ENCODE data around the gene PUS7.
"Not testable (repeated sequence)": the region's sequence is repeated elsewhere in the genome, so short reads cannot be mapped to it uniquely, and the experiment has no call there.

PUS7 gene

DNA sequence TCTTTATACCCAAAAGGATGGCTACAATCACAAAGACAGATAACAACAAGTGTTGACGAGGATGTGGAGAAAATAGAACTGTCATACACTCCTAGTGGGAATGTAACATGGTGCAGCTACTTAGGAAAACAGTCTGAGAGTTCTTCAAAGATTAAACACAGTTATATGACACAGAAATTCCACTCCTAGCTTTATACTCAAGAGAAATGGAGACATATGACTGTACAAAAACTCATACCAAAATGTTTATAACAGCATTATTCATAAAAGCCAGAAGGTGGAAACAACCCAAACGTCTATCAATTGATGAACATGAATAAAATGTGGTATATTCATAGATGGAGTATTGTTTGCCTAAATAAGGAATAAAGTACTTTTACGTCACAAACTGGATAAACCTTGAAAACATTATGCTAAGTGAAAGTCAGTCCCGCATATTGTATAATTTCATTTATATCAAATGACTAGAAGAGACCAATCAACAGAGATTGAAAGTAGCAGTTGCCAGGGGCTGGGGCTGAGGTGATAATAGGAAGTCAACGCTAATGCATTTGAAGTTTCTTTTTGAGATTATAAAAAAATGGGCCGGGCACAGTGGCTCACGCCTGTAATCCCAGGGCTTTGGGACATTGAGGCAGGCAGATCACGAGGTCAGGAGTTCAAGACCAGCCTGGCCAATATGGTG lies 71.8 kb downstream of the PUS7 start:
- in situ Hi-C loops (cut with HindIII; ENCODE audit: low sequenced_read_pairs), result no loop called here

DNA sequence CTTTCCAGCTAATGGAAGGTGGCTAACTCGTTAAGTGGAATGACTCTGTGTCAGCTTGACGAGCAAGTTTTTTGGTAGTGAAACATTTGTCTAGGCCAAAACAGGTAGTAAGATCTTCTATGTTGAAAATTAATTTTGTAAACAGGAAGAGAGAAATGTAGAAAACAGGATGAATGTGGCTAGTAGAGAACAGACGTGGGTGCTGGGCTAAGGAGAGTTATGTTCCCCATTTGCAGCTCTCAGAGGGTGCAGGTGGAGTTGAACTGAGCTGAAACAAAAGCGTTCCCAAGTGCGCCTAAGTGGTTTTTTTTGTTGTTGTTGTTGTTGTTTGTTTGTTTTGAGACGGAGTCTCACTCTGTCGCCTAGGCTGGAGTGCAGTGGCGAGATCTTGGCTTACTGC lies 73.9 kb downstream of the PUS7 start:
- in situ Hi-C loops (cut with HindIII; ENCODE audit: low sequenced_read_pairs), result no loop called here

DNA sequence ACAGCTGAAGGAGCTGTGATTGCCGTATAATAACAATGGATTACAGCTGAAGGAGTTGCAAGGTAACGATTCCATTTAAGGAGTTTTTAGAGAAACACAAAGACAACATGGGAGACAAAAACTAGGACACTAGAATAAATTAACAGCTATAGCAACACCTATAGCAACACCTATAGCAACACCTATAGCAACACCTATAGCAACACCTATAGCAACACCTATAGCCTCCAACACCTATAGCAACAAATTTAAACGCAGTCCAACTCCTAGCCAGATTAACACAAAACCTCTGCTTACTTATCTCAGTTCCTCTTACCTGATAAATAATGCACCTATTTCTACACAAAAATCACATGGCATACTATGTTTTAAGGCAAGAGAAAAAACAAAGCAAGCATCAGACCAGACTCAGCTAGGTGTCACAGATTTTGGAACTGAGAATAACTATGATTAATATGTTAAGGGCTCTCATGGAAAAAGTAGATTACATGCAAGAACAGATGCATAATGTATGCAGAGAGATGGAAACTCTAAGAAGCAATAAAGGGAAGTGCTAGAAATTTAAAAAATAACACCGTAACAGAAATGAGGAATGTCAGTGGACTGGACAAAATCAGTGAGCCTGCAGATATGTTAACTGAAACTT lies 77.6 kb downstream of the PUS7 start:
- in situ Hi-C loops (cut with HindIII; ENCODE audit: low sequenced_read_pairs), result no loop called here

DNA sequence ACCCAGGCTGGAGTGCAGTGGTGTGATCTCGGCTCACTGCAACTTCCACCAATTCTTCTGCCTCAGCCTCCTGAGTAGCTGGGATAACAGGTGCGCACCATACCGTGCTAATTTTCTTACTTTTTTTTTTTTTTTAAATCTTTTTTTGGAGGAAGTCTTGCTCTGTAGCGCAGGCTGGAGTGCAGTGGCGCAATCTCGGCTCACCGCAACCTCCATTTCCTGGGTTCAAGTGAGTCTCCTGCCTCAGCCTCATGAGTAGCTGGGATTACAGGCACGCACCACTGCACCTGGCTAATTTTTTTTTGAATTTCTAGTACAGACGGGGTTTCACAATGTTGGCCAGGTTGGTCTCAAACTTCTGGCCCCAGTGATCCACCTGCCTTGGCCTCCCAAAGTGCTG lies 79.9 kb downstream of the PUS7 start:
- in situ Hi-C loops (cut with HindIII; ENCODE audit: low sequenced_read_pairs), result not testable (repeated sequence)

DNA sequence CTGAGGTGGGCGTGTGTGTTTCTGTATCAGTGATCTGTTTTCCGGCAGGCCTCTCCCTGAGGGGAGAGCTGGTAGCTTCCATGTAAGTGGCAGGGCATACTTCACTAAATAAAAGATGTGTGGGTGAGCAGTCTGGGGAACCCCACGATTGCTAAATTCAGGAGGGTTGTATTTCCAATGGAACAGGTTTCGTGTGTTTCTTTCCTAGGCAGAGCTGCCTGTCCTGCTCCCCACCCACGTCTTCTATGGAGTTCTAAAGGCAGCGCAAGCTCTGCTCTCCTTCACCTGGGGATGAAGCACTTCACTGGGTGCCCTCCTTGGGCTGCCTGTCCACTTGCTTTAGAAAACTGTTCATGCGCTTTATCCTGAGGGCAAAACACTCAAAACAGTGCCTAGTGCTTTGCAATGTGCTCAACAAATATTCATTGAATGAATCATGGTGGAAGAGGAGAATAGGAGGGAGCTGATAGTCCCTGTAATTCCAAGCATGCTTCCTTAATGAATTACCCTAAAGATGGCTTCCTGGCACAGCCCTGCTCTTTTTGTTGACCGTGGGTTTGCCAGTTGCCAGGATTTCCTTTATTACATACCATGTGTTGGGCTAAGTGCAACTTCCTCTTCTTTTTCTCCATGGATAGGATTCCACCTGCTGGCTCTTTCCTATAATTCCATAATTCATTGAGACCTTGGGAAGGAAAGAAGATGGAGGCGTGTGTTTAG lies 82.7 kb downstream of the PUS7 start:
- in situ Hi-C loops (cut with HindIII; ENCODE audit: low sequenced_read_pairs), result no loop called here

DNA sequence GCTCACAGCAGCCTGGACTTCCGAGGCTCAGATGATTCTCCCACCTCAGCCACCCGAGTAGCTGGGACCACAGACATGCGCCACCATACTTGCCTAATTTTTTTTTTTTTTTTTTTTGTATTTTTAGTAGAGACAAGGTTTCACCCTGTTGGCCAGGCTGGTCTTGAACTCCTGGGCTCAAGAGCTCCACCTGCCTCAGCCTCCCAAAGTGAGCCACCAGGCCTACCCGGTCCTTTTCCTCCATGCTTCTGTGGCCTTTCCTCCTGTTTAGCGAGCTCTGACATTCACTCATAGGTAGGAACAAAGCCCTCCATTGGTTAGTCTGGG lies 83.3 kb downstream of the PUS7 start:
- in situ Hi-C loops (cut with HindIII; ENCODE audit: low sequenced_read_pairs), result no loop called here

DNA sequence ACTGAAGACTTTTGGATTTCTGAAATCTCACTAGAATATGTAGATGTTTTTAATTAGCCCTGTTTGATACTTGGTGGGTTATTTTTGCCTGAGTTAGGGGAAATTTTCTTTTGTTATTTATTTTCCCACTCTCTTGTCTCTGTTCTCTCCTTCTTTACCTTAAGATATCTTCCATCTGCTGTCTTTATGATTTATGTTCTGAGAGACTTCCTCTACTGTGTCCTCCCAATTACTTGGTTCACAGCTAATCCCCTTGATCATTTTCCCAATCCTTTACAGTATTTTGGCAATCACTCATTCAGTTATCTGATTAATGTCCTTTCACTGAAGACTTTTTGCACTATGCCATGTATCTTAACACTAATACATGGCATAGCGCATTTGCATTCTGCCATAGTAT lies 83.8 kb downstream of the PUS7 start:
- in situ Hi-C loops (cut with HindIII; ENCODE audit: low sequenced_read_pairs), result no loop called here

DNA sequence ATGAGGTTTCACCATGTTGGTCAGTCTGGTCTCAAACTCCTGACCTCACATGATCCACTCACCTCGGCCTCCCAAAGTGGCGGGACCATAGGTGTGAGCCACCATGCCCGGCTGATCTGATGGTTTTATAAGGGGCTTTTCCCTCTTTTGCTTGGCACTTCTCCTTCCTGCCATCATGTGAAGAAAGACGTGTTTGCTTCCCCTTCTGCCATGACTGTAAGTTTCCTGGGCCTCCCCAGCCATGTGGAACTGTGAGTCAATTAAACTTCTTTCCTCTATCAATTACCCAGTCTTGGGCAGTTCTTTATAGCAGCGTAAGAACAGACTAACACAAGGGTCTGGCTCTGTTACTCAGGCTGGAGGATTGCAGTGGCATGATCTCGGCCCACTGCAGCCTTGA lies 84.7 kb downstream of the PUS7 start:
- in situ Hi-C loops (cut with HindIII; ENCODE audit: low sequenced_read_pairs), result not testable (repeated sequence)

DNA sequence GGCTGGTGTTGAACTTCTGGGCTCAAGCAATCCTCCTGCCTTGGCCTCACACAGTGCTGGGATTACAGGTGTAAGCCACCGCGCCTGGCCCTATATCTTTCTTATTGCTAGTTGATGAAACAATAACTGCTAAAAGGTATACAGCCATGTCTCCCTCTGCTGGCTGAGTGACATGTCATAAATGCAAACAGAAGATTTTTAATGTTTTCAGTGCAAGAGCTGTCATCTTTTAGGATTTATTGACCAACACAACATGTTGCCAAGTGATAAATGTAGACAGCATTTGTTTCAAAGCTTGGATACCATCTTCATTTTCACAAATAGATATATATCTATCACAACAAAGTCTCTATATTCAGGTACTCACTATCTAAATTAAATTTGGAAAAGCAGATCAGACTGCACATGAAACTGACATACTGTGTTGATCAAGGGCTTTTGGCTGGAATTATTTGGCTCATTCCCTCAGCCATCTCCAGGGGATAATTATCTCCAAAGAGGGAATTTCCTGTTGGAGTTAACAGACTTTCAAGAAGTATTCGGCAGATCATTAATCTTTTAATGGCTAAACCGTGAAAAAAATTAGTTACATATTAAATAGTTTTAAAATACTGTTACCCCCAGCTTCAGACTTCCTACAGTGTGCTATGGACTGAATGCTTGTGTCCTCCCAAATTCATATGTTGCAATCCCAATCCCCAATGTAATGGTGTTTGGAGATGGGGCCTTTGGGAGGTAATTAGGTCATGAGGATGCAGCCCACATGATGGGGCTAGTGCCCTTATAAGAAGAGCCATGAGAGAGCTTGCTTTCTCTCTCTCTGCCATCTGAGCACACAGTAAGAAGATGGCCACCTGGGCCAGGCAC lies 92.1 kb downstream of the PUS7 start:
- in situ Hi-C loops (cut with HindIII; ENCODE audit: low sequenced_read_pairs), result no loop called here

DNA sequence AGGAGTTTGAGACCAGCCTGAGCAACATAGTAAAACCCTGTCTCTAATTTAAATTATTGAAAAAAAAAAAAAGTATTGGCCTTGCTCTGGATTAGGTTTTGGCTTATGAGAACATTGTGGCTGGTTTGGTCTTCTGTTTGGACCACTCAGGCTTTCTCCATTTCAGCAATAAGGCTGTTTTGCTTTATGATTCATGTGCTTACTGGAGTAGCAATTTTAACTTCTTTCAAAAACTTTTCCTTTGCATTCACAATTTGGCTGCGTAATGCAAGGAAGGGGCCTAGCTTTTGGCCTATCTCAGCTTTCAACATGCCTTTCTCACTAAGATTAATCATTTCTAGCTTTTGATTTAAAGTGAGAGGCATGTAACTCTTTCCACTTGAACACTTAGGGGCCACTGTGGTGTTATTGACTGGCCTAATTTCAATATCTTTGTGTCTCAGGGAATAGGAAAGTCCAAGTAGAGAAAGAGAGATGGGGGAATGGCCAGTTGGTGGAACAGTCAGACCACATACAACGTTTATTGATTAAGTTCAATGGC lies 95.4 kb downstream of the PUS7 start:
- in situ Hi-C loops (cut with HindIII; ENCODE audit: low sequenced_read_pairs), result no loop called here

DNA sequence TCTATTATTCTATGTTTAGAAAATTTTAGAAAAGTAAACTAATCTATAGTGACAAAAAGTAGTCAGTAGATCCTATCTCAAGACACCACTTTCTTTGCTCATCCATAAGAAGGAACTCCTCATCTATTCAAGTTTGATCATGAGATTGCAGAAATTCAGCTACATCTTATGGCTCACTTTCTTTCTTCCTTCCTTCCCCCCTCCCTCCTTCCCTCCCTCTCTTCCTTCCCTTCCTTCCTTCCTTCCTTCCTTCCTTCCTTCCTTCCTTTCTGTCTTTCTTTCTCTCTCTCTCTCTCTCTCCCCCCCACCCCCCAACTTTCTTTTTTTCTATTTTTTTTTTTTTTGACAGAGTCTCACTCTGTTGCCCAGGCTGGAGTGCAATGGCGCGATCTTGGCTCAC lies 98.1 kb downstream of the PUS7 start:
- in situ Hi-C loops (cut with HindIII; ENCODE audit: low sequenced_read_pairs), result no loop called here

DNA sequence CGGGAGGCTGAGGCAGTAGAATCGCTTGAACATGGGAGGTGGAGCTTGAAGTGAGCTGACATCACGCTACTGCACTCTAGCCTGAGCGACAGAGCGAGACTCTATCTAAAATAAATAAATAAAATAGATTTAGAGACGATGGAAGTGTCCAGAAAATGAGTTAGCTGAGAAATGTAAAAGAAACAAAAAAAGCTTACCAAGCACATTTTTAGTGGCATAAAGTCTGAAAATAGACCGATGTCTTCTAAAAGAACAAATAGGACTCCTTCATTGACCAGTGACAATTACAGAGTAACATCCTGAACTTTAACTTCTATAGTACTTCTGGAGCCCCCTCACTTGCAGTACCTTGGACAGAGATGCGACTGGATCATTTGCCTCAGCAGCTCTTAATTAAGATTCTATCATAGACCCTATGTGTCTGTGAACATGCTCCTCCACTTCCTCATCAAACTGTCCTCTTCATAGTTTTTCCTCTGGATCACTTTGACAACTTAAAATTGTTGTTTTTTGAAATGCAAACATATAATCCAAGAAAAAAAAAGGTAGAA lies 108.1 kb downstream of the PUS7 start:
- in situ Hi-C loops (cut with HindIII; ENCODE audit: low sequenced_read_pairs), result no loop called here

DNA sequence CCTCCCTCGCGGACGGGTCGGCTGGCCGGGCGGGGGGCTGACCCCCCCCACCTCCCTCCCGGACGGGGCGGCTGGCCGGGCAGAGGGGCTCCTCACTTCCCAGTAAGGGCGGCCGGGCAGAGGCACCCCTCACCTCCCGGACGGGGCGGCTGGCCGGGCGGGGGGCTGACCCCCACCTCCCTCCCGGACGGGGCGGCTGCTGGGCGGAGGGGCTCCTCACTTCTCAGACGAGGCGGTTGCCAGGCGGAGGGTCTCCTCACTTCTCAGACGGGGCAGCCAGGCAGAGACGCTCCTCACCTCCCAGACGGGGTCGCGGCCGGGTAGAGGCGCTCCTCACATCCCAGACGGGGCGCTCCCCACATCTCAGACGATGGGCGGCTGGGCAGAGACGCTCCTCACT lies 111.3 kb downstream of the PUS7 start:
- in situ Hi-C loops (cut with HindIII; ENCODE audit: low sequenced_read_pairs), result not testable (repeated sequence)

DNA sequence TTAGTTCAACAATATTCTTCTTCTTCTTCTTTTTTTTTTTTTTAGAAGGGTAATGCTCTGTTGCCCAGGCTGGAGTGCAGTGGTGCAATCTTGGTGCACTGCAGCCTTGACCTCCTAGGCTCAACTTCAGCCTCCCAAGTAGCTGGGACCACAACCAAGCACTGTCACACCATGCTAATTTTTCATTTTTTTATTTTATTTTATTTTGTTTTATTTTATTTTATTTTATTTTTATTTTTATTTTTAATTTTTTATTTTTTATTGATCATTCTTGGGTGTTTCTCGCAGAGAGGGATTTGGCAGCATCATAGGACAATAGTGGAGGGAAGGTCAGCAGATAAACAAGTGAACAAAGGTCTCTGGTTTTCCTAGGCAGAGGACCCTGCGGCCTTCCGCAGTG lies 112.3 kb downstream of the PUS7 start:
- in situ Hi-C loops (cut with HindIII; ENCODE audit: low sequenced_read_pairs), result not testable (repeated sequence)

DNA sequence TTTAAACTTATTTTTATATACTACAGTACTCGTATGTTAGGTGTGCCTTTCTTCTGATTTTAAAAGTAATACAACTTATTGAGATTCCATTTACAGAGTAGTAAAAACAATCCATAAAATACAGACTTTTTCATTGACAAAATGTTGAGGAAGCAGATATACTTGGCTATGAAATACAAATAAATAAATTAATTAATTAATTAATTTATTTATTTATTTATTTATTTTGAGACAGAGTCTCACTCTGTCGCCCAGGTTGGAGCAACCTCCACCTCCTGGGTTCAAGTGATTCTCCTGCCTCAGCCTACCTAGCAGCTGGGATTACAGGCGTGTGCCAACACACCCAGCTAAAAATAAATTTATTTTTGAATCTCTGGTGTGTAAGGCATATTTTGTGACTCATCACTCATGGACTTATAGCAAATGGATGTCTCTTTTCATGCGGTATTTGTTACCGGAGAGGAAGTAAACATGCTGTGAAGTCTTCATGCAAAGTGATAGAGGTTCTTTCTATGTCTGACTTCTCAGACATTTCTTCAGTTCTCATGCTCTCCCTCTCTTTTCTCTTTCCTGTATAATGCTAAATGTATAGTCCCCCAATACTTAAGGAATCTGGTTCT lies 113.2 kb downstream of the PUS7 start:
- in situ Hi-C loops (cut with HindIII; ENCODE audit: low sequenced_read_pairs), result no loop called here

Data from DLD1 (cell line).